HCT116 (cell line): ENCODE results near the gene ZBTB20.

ENCODE experiments used
- EGR1 ChIP-seq: IDR thresholded peaks from 2 replicates; pipeline ENCODE4 v1.6.1; 2012; ENCODE audit warnings: low read depth
- ELF1 ChIP-seq: IDR thresholded peaks from 2 replicates; pipeline ENCODE4 v1.6.1; 2012; ENCODE audit warnings: low read depth, borderline replicate concordance
- EZH2 ChIP-seq: fragments of 200-600 bp; sonication (generic); IDR thresholded peaks from 2 replicates; pipeline ENCODE4 v1.6.1; 2017; ENCODE audit warnings: antibody characterized with exemption, mixed run types
- EZH2phosphoT487 ChIP-seq: fragments of 200-600 bp; IDR thresholded peaks from 2 replicates; pipeline ENCODE4 v1.6.1; 2018; ENCODE audit warnings: antibody characterized with exemption, borderline replicate concordance
- FOSL1 ChIP-seq: IDR thresholded peaks from 2 replicates; pipeline ENCODE4 v1.6.1; 2012; ENCODE audit warnings: low read depth
- POLR2A ChIP-seq: IDR thresholded peaks from 2 replicates; pipeline ENCODE4 v1.7.0; 2011; ENCODE audit warnings: borderline replicate concordance; ENCODE audit not compliant: insufficient read depth, insufficient read length; ENCODE audit errors: extremely low read depth
- YY1 ChIP-seq: IDR thresholded peaks from 2 replicates; pipeline ENCODE4 v1.6.1; 2011; ENCODE audit warnings: low read length, low read depth, moderate library complexity, mild to moderate bottlenecking; ENCODE audit not compliant: insufficient replicate concordance; ENCODE audit errors: extremely low read depth
- ZNF274 ChIP-seq: fragments of 200-500 bp; sonication (Bioruptor generic); IDR thresholded peaks from 2 replicates; pipeline ENCODE4 v1.6.1; 2014; ENCODE audit warnings: mild to moderate bottlenecking, low read depth, low read length, inconsistent platforms
- TF ChIP-seq, protein P1 (sequence below), 3 experiments: fragments of 200-600 bp in 1 of 3; sonication (generic) in 1 of 3; IDR thresholded peaks in 2 of 3; conservative IDR thresholded peaks in 1 of 3; 2 replicates each; pipeline ENCODE4 v1.5.1; 2012 to 2017; ENCODE audit warnings: low read depth in 2 of 3, low read length in 2 of 3, antibody characterized with exemption in 1 of 3, borderline replicate concordance in 1 of 3, control low read depth in 1 of 3, mild to moderate bottlenecking in 1 of 3, mixed read lengths in 1 of 3, mixed run types in 1 of 3, moderate library complexity in 1 of 3; ENCODE audit not compliant: insufficient read depth in 1 of 3
- TF ChIP-seq, protein P2 (sequence below): IDR thresholded peaks from 2 replicates; pipeline ENCODE4 v1.6.1; 2012
- TF ChIP-seq, protein P3 (sequence below): IDR thresholded peaks from 2 replicates; pipeline ENCODE4 v1.6.1; 2011; ENCODE audit warnings: mild to moderate bottlenecking, low read length, moderate library complexity; ENCODE audit not compliant: insufficient replicate concordance; ENCODE audit errors: extremely low read depth

DNA sequence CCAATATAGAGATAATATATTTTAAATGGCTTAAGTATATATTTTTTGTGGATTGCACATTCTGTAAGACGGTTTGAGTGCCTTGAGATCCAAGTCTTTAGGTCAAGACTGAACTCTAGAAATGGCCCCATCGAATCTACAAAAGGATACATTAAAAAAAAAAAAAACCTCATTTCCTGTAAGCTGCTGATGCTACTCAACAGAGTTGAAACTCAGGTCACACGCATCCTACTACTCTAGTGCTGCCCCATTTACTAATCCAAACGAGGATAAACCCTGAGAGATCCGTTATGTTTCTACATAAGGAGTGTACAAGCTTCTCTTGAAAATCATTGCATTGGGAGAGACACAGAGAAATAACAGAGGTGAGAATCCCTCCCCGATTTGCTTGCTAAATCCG, 666.0 kb downstream of the ZBTB20 start:
- no peak for TF ChIP-seq YY1
- no peak for TF ChIP-seq EGR1
- TF ChIP-seq, protein P1, sequence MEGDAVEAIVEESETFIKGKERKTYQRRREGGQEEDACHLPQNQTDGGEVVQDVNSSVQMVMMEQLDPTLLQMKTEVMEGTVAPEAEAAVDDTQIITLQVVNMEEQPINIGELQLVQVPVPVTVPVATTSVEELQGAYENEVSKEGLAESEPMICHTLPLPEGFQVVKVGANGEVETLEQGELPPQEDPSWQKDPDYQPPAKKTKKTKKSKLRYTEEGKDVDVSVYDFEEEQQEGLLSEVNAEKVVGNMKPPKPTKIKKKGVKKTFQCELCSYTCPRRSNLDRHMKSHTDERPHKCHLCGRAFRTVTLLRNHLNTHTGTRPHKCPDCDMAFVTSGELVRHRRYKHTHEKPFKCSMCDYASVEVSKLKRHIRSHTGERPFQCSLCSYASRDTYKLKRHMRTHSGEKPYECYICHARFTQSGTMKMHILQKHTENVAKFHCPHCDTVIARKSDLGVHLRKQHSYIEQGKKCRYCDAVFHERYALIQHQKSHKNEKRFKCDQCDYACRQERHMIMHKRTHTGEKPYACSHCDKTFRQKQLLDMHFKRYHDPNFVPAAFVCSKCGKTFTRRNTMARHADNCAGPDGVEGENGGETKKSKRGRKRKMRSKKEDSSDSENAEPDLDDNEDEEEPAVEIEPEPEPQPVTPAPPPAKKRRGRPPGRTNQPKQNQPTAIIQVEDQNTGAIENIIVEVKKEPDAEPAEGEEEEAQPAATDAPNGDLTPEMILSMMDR (IDR thresholded peaks at IDR 0.05 in 2 of 3, conservative IDR thresholded peaks at IDR 0.05 in 1 of 3; ENCODE audit: borderline replicate concordance in 1 of 3, insufficient read depth in 1 of 3, low read depth in 2 of 3, low read length in 2 of 3) = no peak
- TF ChIP-seq FOSL1 = no peak
- TF ChIP-seq EZH2 = no peak
- TF ChIP-seq, protein P2, sequence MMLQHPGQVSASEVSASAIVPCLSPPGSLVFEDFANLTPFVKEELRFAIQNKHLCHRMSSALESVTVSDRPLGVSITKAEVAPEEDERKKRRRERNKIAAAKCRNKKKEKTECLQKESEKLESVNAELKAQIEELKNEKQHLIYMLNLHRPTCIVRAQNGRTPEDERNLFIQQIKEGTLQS = no peak
- no peak for TF ChIP-seq POLR2A
- no peak for TF ChIP-seq EZH2phosphoT487
- TF ChIP-seq, protein P3, sequence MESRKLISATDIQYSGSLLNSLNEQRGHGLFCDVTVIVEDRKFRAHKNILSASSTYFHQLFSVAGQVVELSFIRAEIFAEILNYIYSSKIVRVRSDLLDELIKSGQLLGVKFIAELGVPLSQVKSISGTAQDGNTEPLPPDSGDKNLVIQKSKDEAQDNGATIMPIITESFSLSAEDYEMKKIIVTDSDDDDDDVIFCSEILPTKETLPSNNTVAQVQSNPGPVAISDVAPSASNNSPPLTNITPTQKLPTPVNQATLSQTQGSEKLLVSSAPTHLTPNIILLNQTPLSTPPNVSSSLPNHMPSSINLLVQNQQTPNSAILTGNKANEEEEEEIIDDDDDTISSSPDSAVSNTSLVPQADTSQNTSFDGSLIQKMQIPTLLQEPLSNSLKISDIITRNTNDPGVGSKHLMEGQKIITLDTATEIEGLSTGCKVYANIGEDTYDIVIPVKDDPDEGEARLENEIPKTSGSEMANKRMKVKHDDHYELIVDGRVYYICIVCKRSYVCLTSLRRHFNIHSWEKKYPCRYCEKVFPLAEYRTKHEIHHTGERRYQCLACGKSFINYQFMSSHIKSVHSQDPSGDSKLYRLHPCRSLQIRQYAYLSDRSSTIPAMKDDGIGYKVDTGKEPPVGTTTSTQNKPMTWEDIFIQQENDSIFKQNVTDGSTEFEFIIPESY = no peak
- TF ChIP-seq ZNF274 = no peak
- no peak for TF ChIP-seq ELF1
